IPS-15b (cell line): Measurements from ENCODE around the gene TPTE2.
"Not testable (repeated sequence)": the region's sequence is repeated elsewhere in the genome, so short reads cannot be mapped to it uniquely, and the experiment has no call there.

Experiments
- H3K27me3 ChIP-seq: one replicate; pipeline ENCODE4 v1.6.1; 2013; ENCODE audit warnings: low read length; ENCODE audit not compliant: control insufficient read depth, insufficient read depth
- H3K36me3 ChIP-seq: one replicate; pipeline ENCODE4 v1.6.1; 2013; ENCODE audit warnings: low read length; ENCODE audit not compliant: control insufficient read depth, insufficient read depth
- H3K4me1 ChIP-seq: one replicate; pipeline ENCODE4 v1.6.1; 2013; ENCODE audit warnings: mild to moderate bottlenecking, low read length; ENCODE audit not compliant: control insufficient read depth, insufficient read depth
- H3K4me3 ChIP-seq: one replicate; pipeline ENCODE4 v1.5.1; 2013; ENCODE audit warnings: low read depth, low read length
- H3K9ac ChIP-seq: one replicate; pipeline ENCODE4 v1.6.1; 2013; ENCODE audit warnings: low read depth, mild to moderate bottlenecking, low read length
- H3K9me3 ChIP-seq: one replicate; pipeline ENCODE4 v1.6.1; 2013; ENCODE audit warnings: mild to moderate bottlenecking, low read length; ENCODE audit not compliant: control insufficient read depth, insufficient read depth

TPTE2 gene

GRCh38 chr13:19382746-19383511 is 178.4 kb downstream of the TPTE2 start:
- not testable (repeated sequence) for H3K36me3 ChIP-seq, H3K9me3 ChIP-seq, H3K9ac ChIP-seq, H3K27me3 ChIP-seq, H3K4me3 ChIP-seq, H3K4me1 ChIP-seq

- no peaks in the 10 kb centered on the region for H3K4me1 ChIP-seq
- no peaks in the 10 kb centered on the region for H3K36me3 ChIP-seq
- H3K4me3 ChIP-seq: no peak overlapping the region
- H3K9ac ChIP-seq: no peak overlapping the region
- no peaks in the 10 kb centered on the region for H3K27me3 ChIP-seq
- no peaks in the 10 kb centered on the region for H3K9me3 ChIP-seq
Observed at GRCh38 chr13:19382111-19382510, 179.2 kb downstream of the TPTE2 start.
